Stomach (tissue), 4 donors: ENCODE measurements around the gene IRF2.

Experiments used
- CTCF ChIP-seq, 7 experiments: fragments of 450-650 bp in 4 of 7; fragments of 200-600 bp in 3 of 7; sonication (generic) in 3 of 7; IDR thresholded peaks; one replicate each; pipeline ENCODE4 v1.5.1; 2016 to 2019; ENCODE audit warnings: antibody characterized with exemption in 7 of 7, control low read depth in 2 of 7, mild to moderate bottlenecking in 1 of 7
- POLR2A ChIP-seq, 4 donors: fragments of 450-650 bp; IDR thresholded peaks; one replicate each; pipeline ENCODE4 v1.6.1; 2016; ENCODE audit warnings: antibody characterized with exemption in 4 of 4, control low read depth in 2 of 4, mild to moderate bottlenecking in 1 of 4, moderate library complexity in 1 of 4

- TF ChIP-seq CTCF (IDR thresholded peaks at IDR 0.05), result no peak
- no peak for TF ChIP-seq POLR2A (IDR thresholded peaks at IDR 0.05)
Measured at GRCh38 chr4:184349283-184350039, 124.9 kb downstream of the IRF2 start.
